HepG2 (cell line): ENCODE measurements around the gene TMEM220. TPM values are rescaled to one million over a fixed set of nuclear protein-coding genes. Genes with fewer than 3 reads are reported as not detected.

Experiments used
- FOSL2 ChIP-seq: sonication (generic); formaldehyde crosslinking; IDR thresholded peaks from 2 replicates; pipeline ENCODE4 v1.4.0; 2020; ENCODE audit warnings: missing genetic modification reagents
- KLF6 ChIP-seq: IDR thresholded peaks from 2 replicates; pipeline ENCODE4 v1.8.0; 2016; ENCODE audit warnings: missing biosample characterization, missing genetic modification reagents
- KLF9 ChIP-seq: IDR thresholded peaks from 2 replicates; pipeline ENCODE4 v1.6.1; 2016; ENCODE audit warnings: low read depth
- MBD4 ChIP-seq: IDR thresholded peaks from 2 replicates; pipeline ENCODE4 v1.6.1; 2012; ENCODE audit warnings: low read length, inconsistent platforms, borderline replicate concordance
- MED13 ChIP-seq: sonication (generic); formaldehyde crosslinking; IDR thresholded peaks from 2 replicates; pipeline ENCODE4 v1.5.0; 2020; ENCODE audit warnings: missing genetic modification reagents
- MYC ChIP-seq: sonication (generic); formaldehyde crosslinking; IDR thresholded peaks from 2 replicates; pipeline ENCODE4 v1.9.0; 2021; ENCODE audit warnings: missing genetic modification reagents, borderline replicate concordance
- PLRG1 ChIP-seq: fragments of 450-650 bp; conservative IDR thresholded peaks from 2 replicates; pipeline ENCODE4 v1.6.1; 2016
- RFX5 ChIP-seq: IDR thresholded peaks from 2 replicates; pipeline ENCODE4 v1.6.1; 2011; ENCODE audit warnings: low read depth, low read length, improper control_type of control experiment
- ZNF20 ChIP-seq: sonication (generic); formaldehyde crosslinking; IDR thresholded peaks from 2 replicates; pipeline ENCODE4 v1.4.0; 2020; ENCODE audit warnings: mild to moderate bottlenecking, moderate library complexity, missing genetic modification reagents
- ZNF558 ChIP-seq: sonication (generic); formaldehyde crosslinking; IDR thresholded peaks from 2 replicates; pipeline ENCODE4 v1.9.0; 2022; ENCODE audit warnings: mild to moderate bottlenecking, missing genetic modification reagents, borderline replicate concordance
- polyA plus RNA-seq, 8 experiments: library from polyadenylated mRNA; depleted of rRNA in 3 of 8; stranded (reverse) in 7 of 8; unstranded in 1 of 8; fragments of >200 nt; fragmentation: Illumina TruSeq in 4 of 8; extraction: Trizol in 4 of 8; gene quantifications; 2 replicates each; pipeline versions ENCODE4 v1.2.1 to v1.2.3, GENCODE V29; 2011 to 2016; ENCODE audit warnings: low read depth in 4 of 8, missing spikeins in 1 of 8, mixed read lengths in 1 of 8; ENCODE audit not compliant: insufficient read depth in 1 of 8
- total RNA-seq, 5 experiments: library from RNA; depleted of rRNA; stranded (reverse); fragments of >200 nt; fragmentation: Illumina TruSeq; extraction: Trizol; gene quantifications; 2 replicates each; pipeline ENCODE4 v1.2.3, GENCODE V29; 2016; ENCODE audit warnings: low read depth in 1 of 5
- TF ChIP-seq, protein P1 (sequence below): fragments of 450-650 bp; IDR thresholded peaks from 2 replicates; pipeline ENCODE4 v1.6.1; 2017
- TF ChIP-seq, protein P2 (sequence below): sonication (generic); formaldehyde crosslinking; IDR thresholded peaks from 2 replicates; pipeline ENCODE4 v1.9.0; 2021; ENCODE audit warnings: missing genetic modification reagents, mild to moderate bottlenecking, borderline replicate concordance
- TF ChIP-seq, protein P3 (sequence below): IDR thresholded peaks from 2 replicates; pipeline ENCODE4 v1.6.1; 2016
- TF ChIP-seq, protein P4 (sequence below): fragments of 450-650 bp; IDR thresholded peaks from 2 replicates; pipeline ENCODE4 v1.6.1; 2017; ENCODE audit warnings: mild to moderate bottlenecking
- TF ChIP-seq, protein P5 (sequence below): sonication (generic); formaldehyde crosslinking; IDR thresholded peaks from 2 replicates; pipeline ENCODE4 v1.4.0; 2020; ENCODE audit warnings: missing genetic modification reagents

TMEM220 gene
- total and polyA plus RNA-seq, 2 of the 13 experiments (the other 11 are each of a cell fraction or from before 2014, with no cell fraction given) = 1.3 to 2.2 TPM

DNA sequence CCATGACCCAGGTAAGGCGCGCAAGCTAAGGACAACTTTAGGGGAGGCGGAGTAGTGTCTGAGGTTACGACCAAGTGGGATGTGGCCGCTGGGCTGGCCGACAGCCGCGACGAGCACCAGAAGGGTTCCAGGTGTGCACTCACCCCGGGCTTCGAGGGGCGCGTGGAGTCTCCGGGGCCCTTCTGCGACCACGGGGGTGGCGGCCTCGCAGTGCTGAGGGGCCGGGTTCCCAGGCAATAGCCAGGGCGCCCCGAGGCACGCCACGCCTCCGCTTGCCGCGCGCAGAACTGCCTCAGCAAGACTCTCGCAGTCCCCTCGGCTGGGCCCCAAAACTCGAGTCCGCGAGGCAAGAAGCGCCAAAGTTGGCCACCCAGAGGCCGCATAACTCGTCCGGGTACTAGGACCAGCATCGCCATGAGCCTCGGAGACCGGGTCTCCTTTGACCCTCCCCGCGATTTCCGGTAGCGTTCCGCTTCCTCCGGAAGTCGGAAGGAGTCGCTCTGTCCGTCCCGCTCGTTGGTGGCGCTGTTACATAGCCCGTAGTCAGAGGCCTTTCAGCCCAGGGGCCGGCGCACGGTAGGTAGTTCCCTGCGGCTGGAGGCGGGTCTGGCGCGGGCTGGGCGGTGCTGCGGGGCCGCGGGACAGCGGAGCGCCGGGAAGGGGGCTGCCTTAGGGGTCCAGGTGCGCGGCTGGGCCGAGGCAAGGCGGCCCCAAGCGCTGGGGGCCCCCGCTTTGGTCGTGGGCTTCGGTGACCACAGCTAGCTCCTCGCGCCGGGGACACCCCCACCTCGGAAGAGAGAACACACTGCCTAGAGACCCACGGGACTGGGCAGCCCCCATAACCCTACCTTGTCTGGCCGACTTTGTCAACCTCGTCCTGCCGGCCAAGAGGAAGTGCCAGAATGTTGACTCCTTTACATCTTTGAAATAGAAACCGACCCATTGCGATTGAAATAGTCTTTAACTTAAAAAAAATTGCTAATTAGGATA, 32.4 kb downstream of the TMEM220 start, which contains the start of the genes ADPRM and SCO1 (continued):
- TF ChIP-seq, protein P1, sequence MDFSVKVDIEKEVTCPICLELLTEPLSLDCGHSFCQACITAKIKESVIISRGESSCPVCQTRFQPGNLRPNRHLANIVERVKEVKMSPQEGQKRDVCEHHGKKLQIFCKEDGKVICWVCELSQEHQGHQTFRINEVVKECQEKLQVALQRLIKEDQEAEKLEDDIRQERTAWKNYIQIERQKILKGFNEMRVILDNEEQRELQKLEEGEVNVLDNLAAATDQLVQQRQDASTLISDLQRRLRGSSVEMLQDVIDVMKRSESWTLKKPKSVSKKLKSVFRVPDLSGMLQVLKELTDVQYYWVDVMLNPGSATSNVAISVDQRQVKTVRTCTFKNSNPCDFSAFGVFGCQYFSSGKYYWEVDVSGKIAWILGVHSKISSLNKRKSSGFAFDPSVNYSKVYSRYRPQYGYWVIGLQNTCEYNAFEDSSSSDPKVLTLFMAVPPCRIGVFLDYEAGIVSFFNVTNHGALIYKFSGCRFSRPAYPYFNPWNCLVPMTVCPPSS = no peak
- TF ChIP-seq, protein P2, sequence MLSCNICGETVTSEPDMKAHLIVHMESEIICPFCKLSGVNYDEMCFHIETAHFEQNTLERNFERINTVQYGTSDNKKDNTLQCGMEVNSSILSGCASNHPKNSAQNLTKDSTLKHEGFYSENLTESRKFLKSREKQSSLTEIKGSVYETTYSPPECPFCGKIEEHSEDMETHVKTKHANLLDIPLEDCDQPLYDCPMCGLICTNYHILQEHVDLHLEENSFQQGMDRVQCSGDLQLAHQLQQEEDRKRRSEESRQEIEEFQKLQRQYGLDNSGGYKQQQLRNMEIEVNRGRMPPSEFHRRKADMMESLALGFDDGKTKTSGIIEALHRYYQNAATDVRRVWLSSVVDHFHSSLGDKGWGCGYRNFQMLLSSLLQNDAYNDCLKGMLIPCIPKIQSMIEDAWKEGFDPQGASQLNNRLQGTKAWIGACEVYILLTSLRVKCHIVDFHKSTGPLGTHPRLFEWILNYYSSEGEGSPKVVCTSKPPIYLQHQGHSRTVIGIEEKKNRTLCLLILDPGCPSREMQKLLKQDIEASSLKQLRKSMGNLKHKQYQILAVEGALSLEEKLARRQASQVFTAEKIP (CRISPR knock-in tag) = no peak
- TF ChIP-seq MED13 (CRISPR knock-in tag) = no peak; the same call in 1 of the 2 replicates
- TF ChIP-seq ZNF20 = no peak
- no peak for TF ChIP-seq PLRG1
- TF ChIP-seq, protein P3, sequence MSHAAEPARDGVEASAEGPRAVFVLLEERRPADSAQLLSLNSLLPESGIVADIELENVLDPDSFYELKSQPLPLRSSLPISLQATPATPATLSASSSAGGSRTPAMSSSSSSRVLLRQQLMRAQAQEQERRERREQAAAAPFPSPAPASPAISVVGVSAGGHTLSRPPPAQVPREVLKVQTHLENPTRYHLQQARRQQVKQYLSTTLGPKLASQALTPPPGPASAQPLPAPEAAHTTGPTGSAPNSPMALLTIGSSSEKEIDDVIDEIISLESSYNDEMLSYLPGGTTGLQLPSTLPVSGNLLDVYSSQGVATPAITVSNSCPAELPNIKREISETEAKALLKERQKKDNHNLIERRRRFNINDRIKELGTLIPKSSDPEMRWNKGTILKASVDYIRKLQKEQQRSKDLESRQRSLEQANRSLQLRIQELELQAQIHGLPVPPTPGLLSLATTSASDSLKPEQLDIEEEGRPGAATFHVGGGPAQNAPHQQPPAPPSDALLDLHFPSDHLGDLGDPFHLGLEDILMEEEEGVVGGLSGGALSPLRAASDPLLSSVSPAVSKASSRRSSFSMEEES (CRISPR knock-in tag) = peak; percentile 64; the same call in 1 of the 2 replicates
- TF ChIP-seq KLF6 (CRISPR knock-in tag) = no peak
- TF ChIP-seq KLF9 (CRISPR knock-in tag) = no peak
- TF ChIP-seq, protein P4, sequence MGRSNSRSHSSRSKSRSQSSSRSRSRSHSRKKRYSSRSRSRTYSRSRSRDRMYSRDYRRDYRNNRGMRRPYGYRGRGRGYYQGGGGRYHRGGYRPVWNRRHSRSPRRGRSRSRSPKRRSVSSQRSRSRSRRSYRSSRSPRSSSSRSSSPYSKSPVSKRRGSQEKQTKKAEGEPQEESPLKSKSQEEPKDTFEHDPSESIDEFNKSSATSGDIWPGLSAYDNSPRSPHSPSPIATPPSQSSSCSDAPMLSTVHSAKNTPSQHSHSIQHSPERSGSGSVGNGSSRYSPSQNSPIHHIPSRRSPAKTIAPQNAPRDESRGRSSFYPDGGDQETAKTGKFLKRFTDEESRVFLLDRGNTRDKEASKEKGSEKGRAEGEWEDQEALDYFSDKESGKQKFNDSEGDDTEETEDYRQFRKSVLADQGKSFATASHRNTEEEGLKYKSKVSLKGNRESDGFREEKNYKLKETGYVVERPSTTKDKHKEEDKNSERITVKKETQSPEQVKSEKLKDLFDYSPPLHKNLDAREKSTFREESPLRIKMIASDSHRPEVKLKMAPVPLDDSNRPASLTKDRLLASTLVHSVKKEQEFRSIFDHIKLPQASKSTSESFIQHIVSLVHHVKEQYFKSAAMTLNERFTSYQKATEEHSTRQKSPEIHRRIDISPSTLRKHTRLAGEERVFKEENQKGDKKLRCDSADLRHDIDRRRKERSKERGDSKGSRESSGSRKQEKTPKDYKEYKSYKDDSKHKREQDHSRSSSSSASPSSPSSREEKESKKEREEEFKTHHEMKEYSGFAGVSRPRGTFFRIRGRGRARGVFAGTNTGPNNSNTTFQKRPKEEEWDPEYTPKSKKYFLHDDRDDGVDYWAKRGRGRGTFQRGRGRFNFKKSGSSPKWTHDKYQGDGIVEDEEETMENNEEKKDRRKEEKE = no peak
- peak; percentile 91 for TF ChIP-seq MYC (CRISPR knock-in tag)
- peak; percentile 71; the same call in 1 of the 2 replicates for TF ChIP-seq ZNF558
- no peak for TF ChIP-seq RFX5
- TF ChIP-seq MBD4 = no peak
- TF ChIP-seq FOSL2 (CRISPR knock-in tag) = peak; percentile 2; the same call in 1 of the 2 replicates
- TF ChIP-seq, protein P5, sequence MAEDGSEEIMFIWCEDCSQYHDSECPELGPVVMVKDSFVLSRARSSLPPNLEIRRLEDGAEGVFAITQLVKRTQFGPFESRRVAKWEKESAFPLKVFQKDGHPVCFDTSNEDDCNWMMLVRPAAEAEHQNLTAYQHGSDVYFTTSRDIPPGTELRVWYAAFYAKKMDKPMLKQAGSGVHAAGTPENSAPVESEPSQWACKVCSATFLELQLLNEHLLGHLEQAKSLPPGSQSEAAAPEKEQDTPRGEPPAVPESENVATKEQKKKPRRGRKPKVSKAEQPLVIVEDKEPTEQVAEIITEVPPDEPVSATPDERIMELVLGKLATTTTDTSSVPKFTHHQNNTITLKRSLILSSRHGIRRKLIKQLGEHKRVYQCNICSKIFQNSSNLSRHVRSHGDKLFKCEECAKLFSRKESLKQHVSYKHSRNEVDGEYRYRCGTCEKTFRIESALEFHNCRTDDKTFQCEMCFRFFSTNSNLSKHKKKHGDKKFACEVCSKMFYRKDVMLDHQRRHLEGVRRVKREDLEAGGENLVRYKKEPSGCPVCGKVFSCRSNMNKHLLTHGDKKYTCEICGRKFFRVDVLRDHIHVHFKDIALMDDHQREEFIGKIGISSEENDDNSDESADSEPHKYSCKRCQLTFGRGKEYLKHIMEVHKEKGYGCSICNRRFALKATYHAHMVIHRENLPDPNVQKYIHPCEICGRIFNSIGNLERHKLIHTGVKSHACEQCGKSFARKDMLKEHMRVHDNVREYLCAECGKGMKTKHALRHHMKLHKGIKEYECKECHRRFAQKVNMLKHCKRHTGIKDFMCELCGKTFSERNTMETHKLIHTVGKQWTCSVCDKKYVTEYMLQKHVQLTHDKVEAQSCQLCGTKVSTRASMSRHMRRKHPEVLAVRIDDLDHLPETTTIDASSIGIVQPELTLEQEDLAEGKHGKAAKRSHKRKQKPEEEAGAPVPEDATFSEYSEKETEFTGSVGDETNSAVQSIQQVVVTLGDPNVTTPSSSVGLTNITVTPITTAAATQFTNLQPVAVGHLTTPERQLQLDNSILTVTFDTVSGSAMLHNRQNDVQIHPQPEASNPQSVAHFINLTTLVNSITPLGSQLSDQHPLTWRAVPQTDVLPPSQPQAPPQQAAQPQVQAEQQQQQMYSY (CRISPR knock-in tag) = 0 out of 2 replicates have a peak, but pooled peaks have one; percentile 40
